Stimulated activated CD4-positive, alpha-beta T cell treated with anti-CD3 and anti-CD28 coated beads, TNF-alpha, amount 100 ng/mL, for 48 hours (primary cell): ENCODE data around the gene SERPINB10.

Experiments
- DNase-seq, 3 donors: peaks; one replicate each; pipeline ENCODE4 v3.0.0-alpha.2; 2020; ENCODE audit warnings: low read depth in 3 of 3

SERPINB10 gene

DNA sequence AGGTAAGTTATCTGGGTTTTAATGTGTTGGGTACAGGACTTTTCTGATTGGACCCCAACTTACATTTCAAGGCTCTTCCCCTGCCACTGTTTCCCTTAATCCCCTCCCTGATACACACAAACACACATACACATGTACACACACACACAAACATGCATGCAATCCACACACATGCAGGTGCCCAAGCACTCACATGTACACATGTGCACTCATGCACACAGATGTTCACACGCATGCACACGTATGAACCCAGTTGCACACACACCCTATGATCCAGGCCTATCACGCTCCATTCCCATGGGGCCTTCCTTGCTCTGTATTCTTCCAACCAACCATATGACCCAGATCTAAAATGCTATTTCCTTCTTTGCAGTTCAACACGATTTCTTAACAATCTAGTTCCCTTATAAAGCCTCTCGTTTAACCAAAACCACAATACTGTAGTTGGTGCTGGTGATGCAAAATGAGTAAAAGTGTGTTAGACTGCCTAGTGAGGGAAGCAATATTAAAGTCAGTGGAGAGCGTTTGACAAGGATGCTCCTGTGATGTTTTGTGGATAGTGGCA lies 73.2 kb downstream of the SERPINB10 start:
- no peak for DNase-seq

DNA sequence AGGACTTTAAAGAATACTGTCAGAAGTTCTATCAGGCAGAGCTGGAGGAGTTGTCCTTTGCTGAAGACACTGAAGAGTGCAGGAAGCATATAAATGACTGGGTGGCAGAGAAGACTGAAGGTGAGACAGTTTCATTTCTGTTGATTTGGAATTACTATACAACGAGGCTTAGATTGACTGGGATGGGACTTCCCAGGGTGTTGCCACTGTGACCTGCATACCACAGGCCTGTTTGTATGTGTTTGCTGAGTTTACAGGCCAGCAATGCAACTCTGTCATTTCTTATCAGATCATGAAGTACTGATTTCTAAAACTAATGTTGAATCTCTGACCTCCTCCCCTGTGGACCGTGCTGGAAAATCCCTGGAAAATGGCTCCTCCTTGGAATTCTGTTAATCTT lies 74.0 kb downstream of the SERPINB10 start:
- DNase-seq = no peak

GRCh38 chr18:63982361-63982760 lies 74.6 kb downstream of the SERPINB10 start:
- no peak for DNase-seq
